Colonic mucosa (tissue), 4 donors: Measurements from ENCODE around the gene ADAP2. TPM values are rescaled to one million over a fixed set of nuclear protein-coding genes. Genes with fewer than 3 reads are reported as not detected.

Experiments
- DNase-seq: peaks from one replicate; pipeline ENCODE4 v3.0.0-alpha.2; 2020
- H3K27ac ChIP-seq: fragments of 200-600 bp; one replicate; pipeline ENCODE4 v1.8.0; 2021
- H3K27me3 ChIP-seq: fragments of 200-600 bp; one replicate; pipeline ENCODE4 v1.8.0; 2021
- H3K36me3 ChIP-seq: fragments of 200-600 bp; one replicate; pipeline ENCODE4 v1.8.0; 2021
- H3K4me1 ChIP-seq: fragments of 200-600 bp; one replicate; pipeline ENCODE4 v1.8.0; 2021; ENCODE audit warnings: mild to moderate bottlenecking
- H3K4me3 ChIP-seq: fragments of 200-600 bp; one replicate; pipeline ENCODE4 v1.8.0; 2021
- H3K9ac ChIP-seq, 2 donors: one replicate each; pipeline ENCODE4 v1.7.0; 2013; ENCODE audit warnings: control low read depth in 2 of 2, low read depth in 2 of 2, low read length in 2 of 2
- H3K9me3 ChIP-seq: fragments of 200-600 bp; one replicate; pipeline ENCODE4 v1.8.0; 2021
- intact Hi-C: fragments of 100-400 bp; cut with DNase I; formaldehyde crosslinking; loops from one replicate; pipeline ENCODE4 v1.14.1; 2022
- total RNA-seq, 2 donors: library from RNA; stranded (reverse); fragmentation: NEBNext Ultra II Directional in 1 of 2; extraction: Animal tissue kit (Norgen Biotek cat#: 25700) in 1 of 2; gene quantifications; one replicate each; pipeline ENCODE4 v1.2.1, GENCODE V29; 2021
- TF ChIP-seq, protein P1 (sequence below): fragments of 200-600 bp; IDR thresholded peaks from one replicate; pipeline ENCODE4 v1.8.0; 2022; ENCODE audit warnings: antibody characterized with exemption, mild to moderate bottlenecking
- donor health status: healthy.
- donor health status: DM: no; HTN: no; CAD: no.
- donor health status: DM: no; HTN: no; CAD: no.

Gene ADAP2
- total RNA-seq, 2 donors from 2014 or later = 4.4 to 5.6 TPM

DNA sequence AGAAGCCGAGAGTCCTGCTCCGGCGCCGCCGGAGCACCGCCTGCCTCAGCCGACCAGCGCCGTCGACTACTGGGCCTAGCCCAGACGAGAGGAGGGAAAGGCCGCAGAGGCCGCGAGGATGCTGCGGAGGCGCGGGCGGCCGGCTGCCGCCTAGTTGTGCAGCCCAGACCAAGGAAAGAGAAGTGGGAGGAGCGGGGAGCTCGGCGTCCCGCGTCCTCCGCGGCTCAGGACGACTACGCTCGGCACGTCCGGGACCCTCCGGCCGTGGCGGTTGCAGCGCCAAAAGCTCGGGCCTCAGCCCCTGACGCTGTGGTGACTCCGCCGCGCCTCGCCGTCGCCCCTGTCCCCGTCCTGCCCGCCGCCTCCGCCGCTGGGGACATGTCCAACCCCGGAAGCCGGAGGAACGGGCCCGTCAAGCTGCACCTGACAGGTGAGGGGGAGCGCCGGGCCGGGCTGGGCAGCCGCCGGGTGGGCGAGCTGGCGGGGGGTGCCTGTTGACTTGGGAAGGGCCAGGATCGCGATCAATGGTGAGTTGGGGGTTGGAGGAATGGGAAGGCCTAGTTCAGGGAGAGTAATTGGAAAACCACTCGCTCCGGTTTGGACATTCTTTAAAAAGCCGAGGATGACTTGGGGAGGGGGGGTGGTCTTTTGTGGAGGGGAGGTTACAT is 86.8 kb downstream of the ADAP2 start:
- intact Hi-C loops = loop anchor here (2.0 kb wide), 1 partner anchor 208 kb away; no protein-coding TSS in a partner anchor
- Histone ChIP-seq H3K27ac (peak overlapping the region; percentile 50), H3K27me3 (no peaks in the 10 kb centered on the region), H3K36me3 (no peaks in the 10 kb centered on the region), H3K9ac (peak overlapping the region; percentile 71 to 90), H3K9me3 (no peaks in the 10 kb centered on the region), H3K4me3 (peak overlapping the region; percentile 59), H3K4me1 (no peaks in the 10 kb centered on the region)
- DNase-seq = peak; percentile 67
- TF ChIP-seq, protein P1, sequence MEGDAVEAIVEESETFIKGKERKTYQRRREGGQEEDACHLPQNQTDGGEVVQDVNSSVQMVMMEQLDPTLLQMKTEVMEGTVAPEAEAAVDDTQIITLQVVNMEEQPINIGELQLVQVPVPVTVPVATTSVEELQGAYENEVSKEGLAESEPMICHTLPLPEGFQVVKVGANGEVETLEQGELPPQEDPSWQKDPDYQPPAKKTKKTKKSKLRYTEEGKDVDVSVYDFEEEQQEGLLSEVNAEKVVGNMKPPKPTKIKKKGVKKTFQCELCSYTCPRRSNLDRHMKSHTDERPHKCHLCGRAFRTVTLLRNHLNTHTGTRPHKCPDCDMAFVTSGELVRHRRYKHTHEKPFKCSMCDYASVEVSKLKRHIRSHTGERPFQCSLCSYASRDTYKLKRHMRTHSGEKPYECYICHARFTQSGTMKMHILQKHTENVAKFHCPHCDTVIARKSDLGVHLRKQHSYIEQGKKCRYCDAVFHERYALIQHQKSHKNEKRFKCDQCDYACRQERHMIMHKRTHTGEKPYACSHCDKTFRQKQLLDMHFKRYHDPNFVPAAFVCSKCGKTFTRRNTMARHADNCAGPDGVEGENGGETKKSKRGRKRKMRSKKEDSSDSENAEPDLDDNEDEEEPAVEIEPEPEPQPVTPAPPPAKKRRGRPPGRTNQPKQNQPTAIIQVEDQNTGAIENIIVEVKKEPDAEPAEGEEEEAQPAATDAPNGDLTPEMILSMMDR = no peak

Other genes starting within 250 kb of the ADAP2 start
- gene CRLF3, start 97.3 kb upstream of the ADAP2 start, total RNA-seq = 10 to 100 TPM; 12.0 to 18.0 TPM
- gene ATAD5, start 90.0 kb upstream of the ADAP2 start, total RNA-seq = 10 to 100 TPM in 1 of 2 donors, 1 to 10 TPM in 1; 3.7 to 10.1 TPM
- 10 to 100 TPM; 12.4 to 15.4 TPM for gene TEFM, start 15.7 kb upstream of the ADAP2 start, total RNA-seq
- gene RNF135, start 49.1 kb downstream of the ADAP2 start, total RNA-seq = 10 to 100 TPM; 18.6 to 18.9 TPM
- 10 to 100 TPM; 38.5 to 49.1 TPM for gene NF1, start 173.0 kb downstream of the ADAP2 start, total RNA-seq